ENCODE results near the gene SPACA9.

GRCh38 chr9:132863096-132863495 lies 15.6 kb upstream of the SPACA9 start:
- TF ChIP-seq CTCF (IDR thresholded peaks at IDR 0.05; ENCODE audit: low read depth, low read length) (no peak), POLR2A (IDR thresholded peaks at IDR 0.05; ENCODE audit: extremely low read depth, insufficient read length) (no peak)
